SK-N-SH (cell line): ENCODE measurements around the gene TSTD1.

Source experiments
- GATA2 ChIP-seq: sonication (generic); formaldehyde crosslinking; IDR thresholded peaks from 2 replicates; pipeline ENCODE4 v1.5.0; 2020; ENCODE audit warnings: mild to moderate bottlenecking, missing genetic modification reagents
- MXI1 ChIP-seq: IDR thresholded peaks from 2 replicates; pipeline ENCODE4 v1.6.1; 2012; ENCODE audit warnings: mild to moderate bottlenecking, low read depth, low read length, improper control_type of control experiment
- POLR2AphosphoS5 ChIP-seq: IDR thresholded peaks from 2 replicates; pipeline ENCODE4 v1.6.1; 2012; ENCODE audit warnings: low read depth, low read length
- SMC3 ChIP-seq: IDR thresholded peaks from 2 replicates; pipeline ENCODE4 v1.6.1; 2012; ENCODE audit warnings: low read depth, low read length, improper control_type of control experiment
- TAF1 ChIP-seq: IDR thresholded peaks from 2 replicates; pipeline ENCODE4 v1.6.1; 2012; ENCODE audit warnings: low read depth, mild to moderate bottlenecking, low read length, moderate library complexity, borderline replicate concordance
- YY1 ChIP-seq: IDR thresholded peaks from 2 replicates; pipeline ENCODE4 v1.4.0; 2012; ENCODE audit warnings: low read depth, mild to moderate bottlenecking
- TF ChIP-seq, protein P1 (sequence below): fragments of 200-600 bp; sonication (generic); IDR thresholded peaks from 2 replicates; pipeline ENCODE4 v1.6.1; 2017; ENCODE audit warnings: antibody characterized with exemption, mild to moderate bottlenecking, moderate library complexity
- TF ChIP-seq, protein P2 (sequence below): fragments of 150-350 bp; IDR thresholded peaks from 2 replicates; pipeline ENCODE4 v1.6.1; 2017; ENCODE audit warnings: antibody characterized with exemption, low read length, low read depth, borderline replicate concordance
- TF ChIP-seq, protein P3 (sequence below): IDR thresholded peaks from 2 replicates; pipeline ENCODE4 v1.4.0; 2012; ENCODE audit warnings: low read depth

DNA sequence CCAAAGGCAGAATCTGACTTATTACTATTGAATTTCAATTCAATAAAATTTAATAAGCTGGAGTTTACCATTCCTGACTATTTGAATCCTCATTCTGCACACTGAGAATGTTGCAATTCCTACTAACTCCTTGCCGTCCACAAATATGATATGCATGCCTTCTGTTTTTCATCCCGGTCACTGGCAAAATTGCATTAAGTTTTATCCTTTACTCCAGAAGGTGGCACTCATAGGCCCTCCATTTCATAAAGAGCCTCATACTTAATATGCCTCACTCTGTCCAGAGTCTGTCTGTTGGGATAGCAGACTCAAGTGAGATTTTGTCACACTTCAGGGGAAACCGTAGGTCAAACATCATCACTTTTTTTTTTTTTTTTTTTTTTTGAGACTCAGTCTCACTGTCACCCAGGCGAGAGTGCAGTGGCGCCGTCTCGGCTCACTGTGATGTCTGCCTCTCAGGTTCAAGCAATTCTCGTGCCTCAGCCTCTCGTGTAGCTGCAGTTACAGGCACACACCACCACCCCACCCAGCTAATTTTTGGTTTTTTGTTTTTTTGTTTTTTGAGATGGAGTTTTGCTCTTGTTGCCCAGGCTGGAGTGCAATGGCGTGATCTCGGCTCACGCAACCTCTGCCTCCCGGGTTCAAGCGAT is 45.1 kb downstream of the TSTD1 start:
- TF ChIP-seq GATA2 (CRISPR knock-in tag) (no peak), MXI1 (no peak), POLR2AphosphoS5 (peak; percentile 24; the same call in 1 of the 2 replicates), SMC3 (peak; percentile 46), TAF1 (no peak), YY1 (no peak)
- TF ChIP-seq, protein P1, sequence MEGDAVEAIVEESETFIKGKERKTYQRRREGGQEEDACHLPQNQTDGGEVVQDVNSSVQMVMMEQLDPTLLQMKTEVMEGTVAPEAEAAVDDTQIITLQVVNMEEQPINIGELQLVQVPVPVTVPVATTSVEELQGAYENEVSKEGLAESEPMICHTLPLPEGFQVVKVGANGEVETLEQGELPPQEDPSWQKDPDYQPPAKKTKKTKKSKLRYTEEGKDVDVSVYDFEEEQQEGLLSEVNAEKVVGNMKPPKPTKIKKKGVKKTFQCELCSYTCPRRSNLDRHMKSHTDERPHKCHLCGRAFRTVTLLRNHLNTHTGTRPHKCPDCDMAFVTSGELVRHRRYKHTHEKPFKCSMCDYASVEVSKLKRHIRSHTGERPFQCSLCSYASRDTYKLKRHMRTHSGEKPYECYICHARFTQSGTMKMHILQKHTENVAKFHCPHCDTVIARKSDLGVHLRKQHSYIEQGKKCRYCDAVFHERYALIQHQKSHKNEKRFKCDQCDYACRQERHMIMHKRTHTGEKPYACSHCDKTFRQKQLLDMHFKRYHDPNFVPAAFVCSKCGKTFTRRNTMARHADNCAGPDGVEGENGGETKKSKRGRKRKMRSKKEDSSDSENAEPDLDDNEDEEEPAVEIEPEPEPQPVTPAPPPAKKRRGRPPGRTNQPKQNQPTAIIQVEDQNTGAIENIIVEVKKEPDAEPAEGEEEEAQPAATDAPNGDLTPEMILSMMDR: peak; percentile 58
- TF ChIP-seq, protein P2, sequence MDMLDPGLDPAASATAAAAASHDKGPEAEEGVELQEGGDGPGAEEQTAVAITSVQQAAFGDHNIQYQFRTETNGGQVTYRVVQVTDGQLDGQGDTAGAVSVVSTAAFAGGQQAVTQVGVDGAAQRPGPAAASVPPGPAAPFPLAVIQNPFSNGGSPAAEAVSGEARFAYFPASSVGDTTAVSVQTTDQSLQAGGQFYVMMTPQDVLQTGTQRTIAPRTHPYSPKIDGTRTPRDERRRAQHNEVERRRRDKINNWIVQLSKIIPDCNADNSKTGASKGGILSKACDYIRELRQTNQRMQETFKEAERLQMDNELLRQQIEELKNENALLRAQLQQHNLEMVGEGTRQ: no peak
- TF ChIP-seq, protein P3, sequence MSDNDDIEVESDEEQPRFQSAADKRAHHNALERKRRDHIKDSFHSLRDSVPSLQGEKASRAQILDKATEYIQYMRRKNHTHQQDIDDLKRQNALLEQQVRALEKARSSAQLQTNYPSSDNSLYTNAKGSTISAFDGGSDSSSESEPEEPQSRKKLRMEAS: no peak
